Measurements from ENCODE around the gene CYTH1. TPM values are rescaled to one million over a fixed set of nuclear protein-coding genes. Genes with fewer than 3 reads are reported as not detected.

Gene CYTH1
- total RNA-seq, 2 experiments from 2014 or later = 521 to 525 TPM

- peak overlapping the region; percentile 29 for H3K4me3 ChIP-seq (ENCODE audit: low read length)
- H3K4me3 Mint-ChIP-seq = peak overlapping the region; percentile 65
- H3K27me3 ChIP-seq (ENCODE audit: control insufficient read depth in 1 of 2, insufficient read depth in 2 of 2, low read length in 2 of 2) = no peaks in the 10 kb centered on the region
- DNase-seq (peak in 5 of 14 experiments; percentile 32 to 66 (median 50)), ATAC-seq (ENCODE audit: poor library complexity) (peak; percentile 65)
- H3K9me3 ChIP-seq (ENCODE audit: control insufficient read depth in 1 of 2, insufficient read depth in 1 of 2, low read length in 2 of 2) = no peaks in the 10 kb centered on the region
- H3K36me3 Mint-ChIP-seq (ENCODE audit: low read depth) = peaks cover 20% of the 10 kb centered on the region
- intact Hi-C loops (cut with DNase I, micrococcal nuclease) = loop anchor here in 1 of 2 experiments (5.0 kb wide), 1 partner anchor 40 kb away; no protein-coding TSS in a partner anchor
- TF ChIP-seq CTCF (IDR thresholded peaks at IDR 0.05) = no peak
- H3K9me3 Mint-ChIP-seq = no peaks in the 10 kb centered on the region
- no peaks in the 10 kb centered on the region for H3K27me3 Mint-ChIP-seq
- peaks cover 89% of the 10 kb centered on the region for H3K4me1 ChIP-seq (ENCODE audit: insufficient read depth, low read length)
- CTCF ChIA-PET = interaction anchor here (0.5 to 1.5 kb wide), 6 partner anchors 9 to 82 kb away, joined by 3 to 5 read pairs (median 3); no protein-coding TSS in a partner anchor
- H3K27ac ChIP-seq (ENCODE audit: low read depth in 1 of 2, low read length in 2 of 2) = peak overlapping the region in 1 of 2 donors; percentile 42
- H3K27ac Mint-ChIP-seq = peak overlapping the region; percentile 76
- peaks cover 9% of the 10 kb centered on the region for H3K36me3 ChIP-seq (ENCODE audit: insufficient read depth, low read length)
- H3K4me1 Mint-ChIP-seq (ENCODE audit: low read depth) = peaks cover 92% of the 10 kb centered on the region
- POLR2A ChIA-PET = interaction anchor here (0.7 to 2.9 kb wide), 8 partner anchors 9 to 42 kb away, joined by 3 to 14 read pairs (median 4); no protein-coding TSS in a partner anchor
Measured at GRCh38 chr17:78716814-78717393, 65.2 kb downstream of the CYTH1 start.

- H3K4me3 ChIP-seq (ENCODE audit: low read length) = no peak overlapping the region
- Mint-ChIP-seq H3K36me3 (ENCODE audit: low read depth) (peaks cover 26% of the 10 kb centered on the region), H3K9me3 (no peaks in the 10 kb centered on the region), H3K4me1 (ENCODE audit: low read depth) (peaks cover 92% of the 10 kb centered on the region), H3K27me3 (no peaks in the 10 kb centered on the region), H3K27ac (peak overlapping the region; percentile 76), H3K4me3 (peak overlapping the region; percentile 65)
- peak overlapping the region in 1 of 2 donors; percentile 42 for H3K27ac ChIP-seq (ENCODE audit: low read depth in 1 of 2, low read length in 2 of 2)
- no peak for TF ChIP-seq CTCF (IDR thresholded peaks at IDR 0.05)
- intact Hi-C loops (cut with DNase I, micrococcal nuclease) = loop anchor here in 1 of 2 experiments (5.0 kb wide), 1 partner anchor 41 kb away; no protein-coding TSS in a partner anchor
- peaks cover 87% of the 10 kb centered on the region for H3K4me1 ChIP-seq (ENCODE audit: insufficient read depth, low read length)
- peaks cover 9% of the 10 kb centered on the region for H3K36me3 ChIP-seq (ENCODE audit: insufficient read depth, low read length)
- no peak for ATAC-seq (ENCODE audit: poor library complexity)
- H3K27me3 ChIP-seq (ENCODE audit: control insufficient read depth in 1 of 2, insufficient read depth in 2 of 2, low read length in 2 of 2) = no peaks in the 10 kb centered on the region
- no peaks in the 10 kb centered on the region for H3K9me3 ChIP-seq (ENCODE audit: control insufficient read depth in 1 of 2, insufficient read depth in 1 of 2, low read length in 2 of 2)
- ChIA-PET CTCF (interaction anchor here (0.5 to 1.5 kb wide), 3 partner anchors 8 to 75 kb away, joined by 3 to 5 read pairs (median 3); no protein-coding TSS in a partner anchor), POLR2A (interaction anchor here (0.7 to 2.9 kb wide), 11 partner anchors 9 to 32 kb away, joined by 3 to 14 read pairs (median 4); no protein-coding TSS in a partner anchor)
- DNase-seq = no peak
Measured at GRCh38 chr17:78716292-78716691, 65.8 kb downstream of the CYTH1 start.

- ChIA-PET CTCF (interaction anchor here (1.1 to 1.5 kb wide), 3 partner anchors 9 to 18 kb away, joined by 3 read pairs; no protein-coding TSS in a partner anchor), POLR2A (interaction anchor here (0.8 to 2.9 kb wide), 6 partner anchors 9 to 18 kb away, joined by 3 to 14 read pairs (median 4); no protein-coding TSS in a partner anchor)
- H3K4me3 ChIP-seq (ENCODE audit: low read length) = peak overlapping the region; percentile 13
- Mint-ChIP-seq H3K9me3 (no peaks in the 10 kb centered on the region), H3K4me1 (ENCODE audit: low read depth) (peaks cover 89% of the 10 kb centered on the region), H3K27ac (peak overlapping the region; percentile 76), H3K36me3 (ENCODE audit: low read depth) (peaks cover 26% of the 10 kb centered on the region), H3K4me3 (peak overlapping the region; percentile 65), H3K27me3 (no peaks in the 10 kb centered on the region)
- peak overlapping the region; percentile 50 to 59 for H3K27ac ChIP-seq (ENCODE audit: low read depth in 1 of 2, low read length in 2 of 2)
- no peak for ATAC-seq (ENCODE audit: poor library complexity)
- peaks cover 84% of the 10 kb centered on the region for H3K4me1 ChIP-seq (ENCODE audit: insufficient read depth, low read length)
- intact Hi-C loops (cut with DNase I, micrococcal nuclease) = loop anchor here in 1 of 2 experiments (5.0 kb wide), 1 partner anchor 41 kb away; no protein-coding TSS in a partner anchor
- no peaks in the 10 kb centered on the region for H3K9me3 ChIP-seq (ENCODE audit: control insufficient read depth in 1 of 2, insufficient read depth in 1 of 2, low read length in 2 of 2)
- H3K36me3 ChIP-seq (ENCODE audit: insufficient read depth, low read length) = peaks cover 9% of the 10 kb centered on the region
- no peaks in the 10 kb centered on the region for H3K27me3 ChIP-seq (ENCODE audit: control insufficient read depth in 1 of 2, insufficient read depth in 2 of 2, low read length in 2 of 2)
- no peak for TF ChIP-seq CTCF (IDR thresholded peaks at IDR 0.05)
- no peak for DNase-seq
Measured at GRCh38 chr17:78715876-78716275, 66.2 kb downstream of the CYTH1 start.

All from CD4-positive, alpha-beta T cell (primary cell).